ENCODE data around the gene GSTO1. TPM values are rescaled to one million over a fixed set of nuclear protein-coding genes. Genes with fewer than 3 reads are reported as not detected.
A peak's percentile ranks its signal among the peaks of the same experiment; 100 is the strongest.

GSTO1 gene
- total RNA-seq, 1 experiment from 2014 or later = 126 TPM

DNA sequence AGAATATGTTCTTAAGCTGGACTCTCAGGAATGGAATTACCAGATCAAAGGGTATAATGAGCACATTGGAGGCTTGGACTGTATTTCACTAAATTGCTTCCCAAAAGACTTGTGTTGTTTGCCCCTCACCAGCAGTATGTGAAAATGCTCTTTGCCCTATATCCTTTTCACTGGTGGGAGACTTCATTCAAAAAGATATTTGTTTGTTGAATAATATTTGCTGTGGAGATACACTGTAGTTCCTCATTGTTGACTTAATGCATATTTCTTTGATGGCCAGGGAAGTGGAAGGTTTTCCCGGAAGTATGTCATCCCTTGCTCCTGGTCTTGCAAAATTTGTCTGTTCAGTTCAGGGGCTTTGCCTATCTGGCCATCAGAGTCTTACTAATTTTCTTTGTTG is 33.7 kb downstream of the GSTO1 start:
- POLR2A ChIA-PET (ENCODE audit: low non-redundant PET) = no interaction called here
- no peak for DNase-seq (ENCODE audit: low spot score)
- no peak overlapping the region for H3K4me3 ChIP-seq (ENCODE audit: low read depth, low read length, poor library complexity, severe bottlenecking)
- H3K4me1 ChIP-seq (ENCODE audit: insufficient read depth, low read length, poor library complexity, severe bottlenecking) = no peaks in the 10 kb centered on the region
- no peak overlapping the region for H3K27ac ChIP-seq (ENCODE audit: low read depth, low read length, poor library complexity, severe bottlenecking)
- intact Hi-C loops (cut with micrococcal nuclease; ENCODE audit: unreplicated experiment) = no loop called here
- no peaks in the 10 kb centered on the region for H3K9me3 ChIP-seq (ENCODE audit: low read depth, low read length, poor library complexity, severe bottlenecking)
- H3K36me3 ChIP-seq (ENCODE audit: insufficient read depth, low read length, poor library complexity, severe bottlenecking) = no peaks in the 10 kb centered on the region
- no TSS peak for BruUV-seq (replicated peaks)
- CTCF ChIA-PET = no interaction called here
- TF ChIP-seq EZH2 (IDR thresholded peaks at IDR 0.05; ENCODE audit: borderline replicate concordance, low read depth, low read length, poor library complexity, severe bottlenecking) = no peak
- TF ChIP-seq, protein P1, sequence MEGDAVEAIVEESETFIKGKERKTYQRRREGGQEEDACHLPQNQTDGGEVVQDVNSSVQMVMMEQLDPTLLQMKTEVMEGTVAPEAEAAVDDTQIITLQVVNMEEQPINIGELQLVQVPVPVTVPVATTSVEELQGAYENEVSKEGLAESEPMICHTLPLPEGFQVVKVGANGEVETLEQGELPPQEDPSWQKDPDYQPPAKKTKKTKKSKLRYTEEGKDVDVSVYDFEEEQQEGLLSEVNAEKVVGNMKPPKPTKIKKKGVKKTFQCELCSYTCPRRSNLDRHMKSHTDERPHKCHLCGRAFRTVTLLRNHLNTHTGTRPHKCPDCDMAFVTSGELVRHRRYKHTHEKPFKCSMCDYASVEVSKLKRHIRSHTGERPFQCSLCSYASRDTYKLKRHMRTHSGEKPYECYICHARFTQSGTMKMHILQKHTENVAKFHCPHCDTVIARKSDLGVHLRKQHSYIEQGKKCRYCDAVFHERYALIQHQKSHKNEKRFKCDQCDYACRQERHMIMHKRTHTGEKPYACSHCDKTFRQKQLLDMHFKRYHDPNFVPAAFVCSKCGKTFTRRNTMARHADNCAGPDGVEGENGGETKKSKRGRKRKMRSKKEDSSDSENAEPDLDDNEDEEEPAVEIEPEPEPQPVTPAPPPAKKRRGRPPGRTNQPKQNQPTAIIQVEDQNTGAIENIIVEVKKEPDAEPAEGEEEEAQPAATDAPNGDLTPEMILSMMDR (conservative IDR thresholded peaks at IDR 0.05; ENCODE audit: low read depth, low read length) = no peak
- H3K27me3 ChIP-seq (replicated peaks; ENCODE audit: insufficient read depth, low read depth, low read length, poor library complexity) = peaks cover 50% of the 10 kb centered on the region

DNA sequence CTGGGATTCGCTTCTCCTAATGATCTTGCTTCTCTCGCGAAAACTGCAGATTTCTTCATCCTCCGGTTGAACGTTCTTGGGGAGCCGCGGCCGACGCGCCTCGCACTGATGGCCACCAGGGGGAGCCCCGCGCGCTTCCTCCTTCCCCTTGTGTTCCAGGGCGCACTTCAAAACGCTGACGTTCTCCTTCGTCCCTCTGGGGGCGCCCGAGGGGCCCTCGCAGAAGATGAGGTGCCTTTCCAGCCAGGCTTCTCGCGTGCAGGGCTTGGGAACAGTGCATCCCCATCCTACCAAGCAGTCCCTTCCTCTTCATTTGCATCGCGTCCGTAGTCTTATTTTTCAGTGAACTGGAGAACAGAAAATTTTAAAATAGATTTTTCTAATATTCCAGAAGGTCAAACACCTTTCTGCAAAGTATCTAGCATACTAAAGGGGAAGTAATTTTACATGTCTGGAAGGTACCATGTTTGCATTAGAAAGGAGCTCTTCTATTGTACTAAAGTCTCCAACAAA is 36.8 kb downstream of the GSTO1 start:
- TF ChIP-seq, protein P1 (conservative IDR thresholded peaks at IDR 0.05; ENCODE audit: low read depth, low read length) = peak; percentile 100
- TF ChIP-seq EZH2 (IDR thresholded peaks at IDR 0.05; ENCODE audit: borderline replicate concordance, low read depth, low read length, poor library complexity, severe bottlenecking) = no peak
- Histone ChIP-seq H3K36me3 (ENCODE audit: insufficient read depth, low read length, poor library complexity, severe bottlenecking) (no peaks in the 10 kb centered on the region), H3K4me1 (ENCODE audit: insufficient read depth, low read length, poor library complexity, severe bottlenecking) (no peaks in the 10 kb centered on the region), H3K27ac (ENCODE audit: low read depth, low read length, poor library complexity, severe bottlenecking) (no peak overlapping the region), H3K4me3 (ENCODE audit: low read depth, low read length, poor library complexity, severe bottlenecking) (no peak overlapping the region), H3K9me3 (ENCODE audit: low read depth, low read length, poor library complexity, severe bottlenecking) (no peaks in the 10 kb centered on the region), H3K27me3 (replicated peaks; ENCODE audit: insufficient read depth, low read depth, low read length, poor library complexity) (peaks cover 43% of the 10 kb centered on the region)
- CTCF ChIA-PET = interaction anchor here (1.3 to 1.8 kb wide), 3 partner anchors 17 to 62 kb away, joined by 3 to 8 read pairs (median 7); partner anchors contain the start of gene CFAP58
- intact Hi-C loops (cut with micrococcal nuclease; ENCODE audit: unreplicated experiment) = loop anchor here (1.0 kb wide), 1 partner anchor 59 kb away; no protein-coding TSS in a partner anchor
- peak; percentile 92 for DNase-seq (ENCODE audit: low spot score)
- POLR2A ChIA-PET (ENCODE audit: low non-redundant PET) = no interaction called here
- BruUV-seq (replicated peaks) = no TSS peak

DNA sequence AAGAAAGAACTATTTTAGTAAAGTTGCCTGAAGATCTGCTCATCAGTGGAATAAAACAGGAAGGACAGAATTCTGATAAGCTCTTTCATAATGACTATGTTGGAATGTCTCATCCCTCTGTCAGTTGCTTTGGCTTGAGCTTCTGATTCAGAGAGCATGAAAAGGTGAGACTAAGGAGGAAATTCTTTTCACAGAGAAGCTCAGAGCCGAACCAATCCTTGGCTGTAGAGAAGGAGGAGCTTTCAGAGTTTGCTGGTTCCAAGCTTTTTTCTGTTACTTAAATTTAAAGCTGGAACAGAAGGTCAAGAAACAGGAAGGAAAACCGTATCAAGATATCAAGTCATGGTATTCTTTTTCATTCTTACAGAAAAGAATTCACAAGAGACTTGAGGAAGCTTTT is 38.3 kb downstream of the GSTO1 start:
- ChIA-PET POLR2A (ENCODE audit: low non-redundant PET) (interaction anchor here (0.6 kb wide), 1 partner anchor 172 kb away, joined by 11 read pairs; no protein-coding TSS in a partner anchor), CTCF (interaction anchor here (1.1 kb wide), 1 partner anchor 10 kb away, joined by 3 read pairs; no protein-coding TSS in a partner anchor)
- Histone ChIP-seq H3K4me1 (ENCODE audit: insufficient read depth, low read length, poor library complexity, severe bottlenecking) (no peaks in the 10 kb centered on the region), H3K27ac (ENCODE audit: low read depth, low read length, poor library complexity, severe bottlenecking) (no peak overlapping the region), H3K4me3 (ENCODE audit: low read depth, low read length, poor library complexity, severe bottlenecking) (no peak overlapping the region), H3K36me3 (ENCODE audit: insufficient read depth, low read length, poor library complexity, severe bottlenecking) (no peaks in the 10 kb centered on the region), H3K9me3 (ENCODE audit: low read depth, low read length, poor library complexity, severe bottlenecking) (no peaks in the 10 kb centered on the region), H3K27me3 (replicated peaks; ENCODE audit: insufficient read depth, low read depth, low read length, poor library complexity) (peaks cover 33% of the 10 kb centered on the region)
- intact Hi-C loops (cut with micrococcal nuclease; ENCODE audit: unreplicated experiment) = no loop called here
- no peak for DNase-seq (ENCODE audit: low spot score)
- BruUV-seq (replicated peaks) = no TSS peak
- TF ChIP-seq, protein P1 (conservative IDR thresholded peaks at IDR 0.05; ENCODE audit: low read depth, low read length) = no peak
- TF ChIP-seq EZH2 (IDR thresholded peaks at IDR 0.05; ENCODE audit: borderline replicate concordance, low read depth, low read length, poor library complexity, severe bottlenecking) = no peak
